COLO668 (cell line): ENCODE data around the gene PCCA.

ENCODE experiments used
- DNase-seq: peaks from one replicate; lab custom pipeline; 2025; ENCODE audit not compliant: unreplicated experiment; lab: John Stamatoyannopoulos, UW

The PCCA gene

DNA sequence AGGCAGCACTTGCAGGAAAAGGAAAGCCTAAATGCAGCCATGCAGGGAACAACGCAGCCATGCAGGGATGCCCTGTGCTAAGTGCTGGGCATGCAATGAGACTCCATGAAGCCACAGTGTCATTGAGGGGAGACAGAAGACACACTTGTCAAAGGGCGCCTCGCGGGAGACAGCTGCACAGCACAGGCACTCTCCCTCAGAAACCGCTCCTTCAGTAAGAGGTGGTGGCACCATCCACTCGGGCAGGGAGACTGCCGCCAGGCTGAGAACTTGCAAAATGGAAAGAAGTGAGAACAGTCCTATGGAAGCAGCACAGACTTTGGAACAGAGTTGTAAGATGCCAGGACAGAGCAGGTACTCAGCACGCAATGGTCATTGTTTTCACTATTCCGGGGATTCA, 448.6 kb downstream of the PCCA start:
- DNase-seq = no peak

DNA sequence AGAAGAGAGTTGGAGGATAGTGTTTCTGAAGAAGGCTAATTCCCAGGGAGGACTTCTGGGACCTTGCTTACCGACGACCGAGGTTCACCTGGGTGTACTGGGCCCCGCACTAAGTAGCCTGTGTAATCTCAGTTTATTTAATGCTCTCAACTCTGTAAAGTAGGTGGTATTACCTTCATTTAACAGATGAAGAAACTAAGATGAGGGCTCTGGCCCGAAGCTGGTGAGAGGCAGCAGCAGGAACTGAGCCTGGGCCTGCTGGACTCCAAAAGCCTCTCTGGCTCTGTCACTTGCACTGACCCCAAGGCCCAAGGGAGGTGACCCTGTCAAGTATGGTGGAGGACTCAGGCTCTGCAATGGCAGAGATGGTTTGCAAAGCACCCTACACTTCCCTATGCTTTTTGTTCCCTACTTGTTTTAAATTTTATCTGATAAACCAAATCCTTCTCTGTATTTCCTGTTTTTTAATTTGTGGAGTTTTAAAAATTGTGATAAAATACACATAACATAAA, 449.1 kb downstream of the PCCA start:
- DNase-seq = no peak

DNA sequence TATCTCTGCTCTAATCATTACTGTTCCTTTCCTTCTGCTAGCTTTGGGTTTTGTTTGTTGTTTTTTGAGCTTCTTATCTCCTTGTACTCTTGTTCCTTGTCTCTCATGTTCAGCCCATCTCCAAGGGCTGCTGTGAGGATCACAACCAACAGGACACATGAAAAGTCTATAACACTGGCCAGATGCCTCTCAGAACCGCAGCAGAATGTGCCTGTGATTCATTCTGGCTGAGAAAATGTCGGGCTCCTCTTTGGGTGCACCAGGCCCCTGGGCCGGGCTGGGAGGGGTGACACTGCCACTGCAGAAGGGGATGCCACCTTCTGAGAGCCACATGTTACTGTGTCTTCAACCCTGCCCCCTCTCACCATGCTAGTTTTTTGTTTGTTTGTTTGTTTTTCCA, 451.7 kb downstream of the PCCA start:
- DNase-seq = no peak

- no peak for DNase-seq
Observed at GRCh38 chr13:100541897-100542825, 453.3 kb downstream of the PCCA start.

DNA sequence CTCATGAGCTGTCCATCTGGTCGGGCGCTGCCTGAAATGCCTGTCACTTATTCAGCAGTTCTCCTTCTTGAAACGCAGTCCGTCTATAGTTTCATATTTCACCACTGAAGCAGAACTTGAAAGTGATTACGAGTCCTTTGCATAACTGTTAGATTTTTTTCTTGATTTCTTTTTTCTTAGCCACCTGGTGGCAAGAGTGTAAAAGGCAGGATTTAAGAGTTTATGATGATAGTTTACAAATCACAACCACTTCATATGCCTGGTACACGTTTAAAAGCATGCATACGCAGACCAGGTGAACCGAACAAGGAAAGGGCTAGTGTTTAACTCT, 453.9 kb downstream of the PCCA start:
- no peak for DNase-seq

GRCh38 chr13:100543872-100544602, 455.1 kb downstream of the PCCA start:
- no peak for DNase-seq

DNA sequence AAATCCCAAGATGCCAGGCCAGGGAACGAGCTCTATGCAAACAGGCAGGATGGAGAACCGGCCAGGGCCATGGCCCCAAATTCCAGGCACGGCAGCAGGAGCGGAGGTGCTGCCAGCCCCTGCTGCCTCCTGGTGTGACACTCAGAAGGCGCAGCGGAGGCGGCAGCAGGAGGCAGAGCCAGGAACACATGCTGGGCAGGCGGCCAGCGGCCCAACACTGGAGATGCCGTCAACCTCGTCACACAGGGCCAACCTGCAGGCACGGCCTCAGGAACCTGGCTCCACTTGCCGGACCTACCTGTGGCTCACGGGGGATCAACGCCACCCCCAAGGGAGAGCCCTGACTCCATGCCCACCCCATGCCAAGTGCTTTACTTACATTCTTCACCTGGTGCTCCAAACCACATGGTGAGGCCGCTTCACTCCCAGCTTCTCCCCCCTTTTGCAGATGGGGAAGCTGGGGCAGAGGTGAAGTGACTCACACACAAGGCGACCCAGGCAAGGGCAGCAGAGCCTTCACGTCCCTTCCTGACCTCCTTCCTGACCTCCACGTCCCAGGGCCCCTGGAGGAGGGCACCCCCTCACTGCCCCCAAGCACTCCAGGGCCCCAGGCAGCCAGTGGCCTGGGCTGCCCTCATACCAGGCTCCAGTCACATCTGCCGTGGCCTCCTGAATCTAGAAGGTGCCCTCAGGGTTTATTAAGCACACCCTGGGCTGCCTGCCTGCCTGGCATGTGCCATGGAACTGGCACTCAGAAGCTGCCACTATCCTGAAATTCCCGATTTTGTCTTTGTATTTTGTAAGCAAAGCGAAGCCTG, 456.2 kb downstream of the PCCA start:
- DNase-seq = no peak

- no peak for DNase-seq
Observed at GRCh38 chr13:100545684-100546061, 456.8 kb downstream of the PCCA start.

DNA sequence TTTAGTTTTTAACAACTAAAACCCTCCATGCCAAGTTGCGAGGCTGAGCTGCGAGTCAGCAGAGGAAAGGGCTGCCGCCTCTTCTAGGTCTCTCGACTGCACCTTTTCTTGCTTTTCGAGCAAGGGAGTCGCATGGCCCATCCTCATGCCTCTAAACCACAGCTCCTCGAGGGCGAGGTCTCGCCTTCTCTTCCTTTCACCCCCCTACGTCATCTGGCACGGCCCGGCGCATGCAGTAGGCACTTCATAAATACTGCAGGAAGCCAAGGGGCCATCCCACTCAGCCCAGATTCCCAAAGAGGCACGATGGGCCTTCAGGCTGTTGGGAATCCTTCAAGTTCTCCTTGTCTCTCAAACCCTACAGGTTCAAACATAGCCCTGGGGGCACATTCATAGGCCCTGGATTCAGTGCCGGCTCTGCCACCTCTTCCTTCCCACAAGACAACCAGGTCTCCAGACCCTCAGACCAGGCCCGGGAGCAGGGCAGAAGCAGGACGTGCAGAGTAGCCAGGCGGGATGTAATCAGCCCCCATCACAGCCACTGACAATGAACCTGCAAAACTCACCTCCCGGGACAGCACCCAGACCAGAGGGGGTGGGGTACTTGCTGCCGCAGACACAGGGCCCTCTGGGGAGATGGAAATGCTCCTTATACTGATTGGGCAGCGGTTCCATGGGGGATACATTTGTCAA, 458.0 kb downstream of the PCCA start:
- DNase-seq = no peak

GRCh38 chr13:100547791-100548201, 458.9 kb downstream of the PCCA start:
- no peak for DNase-seq

GRCh38 chr13:100549316-100549715, 460.4 kb downstream of the PCCA start:
- DNase-seq = no peak

DNA sequence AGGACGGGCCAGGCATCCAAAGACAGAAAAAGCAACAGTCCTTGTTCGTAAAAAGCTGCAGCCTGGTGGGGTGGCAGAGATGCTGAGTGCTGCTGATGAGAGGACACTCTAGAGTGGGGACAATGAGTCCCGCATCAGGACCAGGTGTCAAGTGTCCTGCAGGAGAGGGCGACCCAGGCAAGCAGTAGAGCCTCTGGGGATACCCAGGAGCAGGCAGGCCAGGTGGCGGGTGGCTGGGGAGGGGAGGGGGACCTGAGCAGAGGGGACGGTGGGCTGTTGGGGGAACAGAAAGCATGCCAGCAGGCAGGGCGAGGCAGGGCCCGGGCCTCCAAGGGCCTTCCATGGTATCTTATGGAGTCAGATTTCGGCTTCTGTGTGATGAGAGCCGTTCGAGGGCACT, 463.9 kb downstream of the PCCA start:
- DNase-seq = no peak

DNA sequence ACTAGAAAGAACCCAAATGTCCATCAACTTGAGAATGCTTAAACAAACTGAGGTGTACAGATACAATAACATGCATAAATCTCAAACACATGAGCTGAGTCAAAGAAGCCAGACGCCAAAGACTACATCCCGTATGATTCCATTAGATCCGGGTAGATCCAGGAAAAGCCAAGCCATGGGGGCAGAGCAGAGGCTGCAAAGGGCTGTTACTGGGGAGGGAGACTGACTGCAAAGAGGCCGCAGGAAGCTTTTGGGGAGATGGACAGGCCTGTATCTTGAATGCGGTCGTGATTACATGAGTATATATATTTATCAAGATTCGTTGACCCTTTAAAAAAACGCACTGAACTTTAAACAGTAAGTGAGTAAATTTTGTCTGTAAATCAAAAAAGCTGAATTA, 471.0 kb downstream of the PCCA start:
- DNase-seq = no peak

DNA sequence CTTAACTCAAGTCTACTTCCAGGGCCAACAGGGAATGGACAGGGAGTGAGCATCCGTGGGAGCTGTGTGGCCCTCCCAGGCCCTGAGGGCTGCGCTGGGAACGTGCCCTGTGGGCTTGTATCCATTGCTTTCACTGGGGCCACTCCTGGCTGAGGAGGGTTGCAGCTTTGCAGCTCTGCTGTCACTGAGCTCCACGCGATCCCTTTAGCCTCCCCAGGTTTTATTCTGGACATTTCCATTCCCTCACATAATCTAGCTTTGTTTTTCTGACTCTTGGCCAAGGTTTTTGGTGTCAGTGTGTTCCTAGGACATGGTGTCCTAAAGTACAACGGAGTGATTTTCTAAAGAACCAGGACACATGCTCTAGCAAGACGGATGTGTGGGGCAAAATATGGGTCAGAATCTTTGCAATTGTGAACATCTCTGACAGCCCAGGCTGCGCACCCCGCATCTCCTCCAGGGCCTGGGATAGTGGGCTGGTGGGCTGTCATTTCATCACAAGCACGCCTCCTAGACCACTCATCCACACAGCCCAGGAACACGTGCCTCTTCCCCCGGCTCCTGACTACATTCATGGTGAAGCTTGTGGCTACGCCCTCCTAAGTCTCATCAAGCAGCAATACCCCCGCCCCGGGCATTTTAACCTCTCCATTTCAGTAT, 471.7 kb downstream of the PCCA start:
- no peak for DNase-seq

DNA sequence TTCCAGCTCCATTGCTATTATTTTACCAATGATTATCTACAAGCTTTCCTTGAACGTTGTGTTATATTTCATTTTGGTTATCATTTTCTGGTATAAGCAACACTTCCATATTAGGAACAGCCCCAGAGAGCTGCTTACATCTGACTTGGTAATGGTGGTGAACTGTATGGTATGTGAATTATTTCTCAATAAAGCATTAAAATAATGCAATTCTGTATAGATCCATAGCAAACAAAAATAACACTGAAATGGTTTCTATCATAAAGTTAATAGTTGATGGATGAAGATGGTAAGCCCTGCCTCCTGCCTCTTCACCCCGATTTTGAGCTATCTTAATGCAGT, 472.2 kb downstream of the PCCA start:
- no peak for DNase-seq

DNA sequence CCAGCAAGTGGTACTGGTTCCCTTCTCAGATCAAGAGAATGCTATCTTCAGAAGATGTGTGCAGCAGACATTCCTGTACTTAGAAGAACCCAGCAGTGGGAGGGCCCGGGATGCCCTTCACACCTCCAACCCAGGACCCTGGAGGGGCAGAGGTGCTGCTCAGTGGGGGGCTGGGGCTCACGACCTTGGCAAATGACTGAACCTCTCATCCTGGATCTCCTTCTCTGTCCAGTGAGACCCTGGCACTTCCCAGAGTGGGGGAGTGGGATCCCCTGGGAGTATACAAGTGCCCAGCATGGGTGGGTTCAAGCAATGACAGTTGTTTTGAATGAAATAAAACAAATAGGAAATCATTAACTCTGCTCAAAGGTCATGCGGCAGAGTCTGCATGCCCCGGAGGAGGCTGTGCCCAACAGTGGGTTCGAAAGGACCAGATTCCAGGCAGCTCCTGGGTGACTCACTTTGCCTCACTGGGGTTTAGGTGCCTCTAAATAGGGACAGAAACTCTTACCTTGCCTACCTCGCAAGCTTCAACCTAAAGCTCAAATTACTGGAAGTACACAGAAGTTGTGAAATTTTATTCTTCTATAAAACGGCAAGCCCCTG, 472.8 kb downstream of the PCCA start:
- DNase-seq = no peak

DNA sequence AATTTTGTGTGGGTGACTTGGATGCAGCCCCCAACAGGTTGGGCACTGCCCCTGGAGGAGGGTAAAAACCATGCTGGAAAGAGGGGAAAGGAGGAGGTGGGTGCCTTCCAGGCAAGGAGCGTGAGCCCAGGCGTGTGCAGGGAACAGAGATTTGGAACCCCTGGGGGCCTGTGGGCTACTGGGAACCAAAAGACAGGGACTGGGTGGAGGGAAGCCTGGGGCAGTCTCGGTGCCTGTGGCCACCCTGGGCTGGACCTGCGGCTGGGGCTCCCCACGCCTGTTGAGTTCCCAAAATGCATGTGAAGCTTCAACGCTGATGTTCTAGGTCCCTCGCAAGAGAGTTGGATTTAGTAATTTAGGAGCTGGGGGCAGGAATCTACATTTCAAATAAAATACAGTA, 474.9 kb downstream of the PCCA start:
- no peak for DNase-seq

DNA sequence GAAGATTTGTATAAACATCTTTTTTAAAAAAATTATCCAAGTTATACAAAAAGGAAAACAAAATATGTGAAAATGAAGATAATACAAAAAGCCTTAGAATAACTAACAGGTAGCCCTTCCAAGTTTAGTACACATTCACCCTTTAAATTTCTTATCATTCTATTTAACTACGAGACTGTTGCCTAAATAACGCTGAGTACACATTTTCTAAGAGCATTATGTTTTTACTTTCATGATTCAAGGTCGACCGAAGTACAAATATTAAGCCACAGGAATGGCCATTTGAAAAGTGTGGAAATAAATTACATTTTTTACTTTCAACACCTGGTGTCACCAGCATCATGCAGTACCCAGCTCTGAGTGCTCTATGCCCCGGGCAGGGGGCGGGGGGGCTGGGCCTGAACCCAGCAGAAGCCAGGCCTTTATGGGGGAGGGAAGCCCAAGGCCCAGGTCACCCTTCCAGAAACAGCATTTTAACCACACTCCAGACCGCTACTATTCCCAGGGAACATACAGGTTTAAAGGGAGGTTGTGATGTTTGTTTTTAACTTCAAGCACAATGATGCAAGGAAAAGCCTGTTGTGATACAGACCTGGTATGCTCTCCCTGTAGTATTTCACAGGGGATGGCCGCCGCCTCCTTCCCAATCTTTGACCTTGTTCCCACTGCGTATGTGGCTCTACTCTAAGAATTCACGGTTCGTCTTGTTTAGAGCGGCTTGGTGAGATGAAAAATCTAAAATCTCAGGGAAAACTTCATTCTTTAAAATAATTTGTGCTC, 475.7 kb downstream of the PCCA start:
- DNase-seq = no peak

DNA sequence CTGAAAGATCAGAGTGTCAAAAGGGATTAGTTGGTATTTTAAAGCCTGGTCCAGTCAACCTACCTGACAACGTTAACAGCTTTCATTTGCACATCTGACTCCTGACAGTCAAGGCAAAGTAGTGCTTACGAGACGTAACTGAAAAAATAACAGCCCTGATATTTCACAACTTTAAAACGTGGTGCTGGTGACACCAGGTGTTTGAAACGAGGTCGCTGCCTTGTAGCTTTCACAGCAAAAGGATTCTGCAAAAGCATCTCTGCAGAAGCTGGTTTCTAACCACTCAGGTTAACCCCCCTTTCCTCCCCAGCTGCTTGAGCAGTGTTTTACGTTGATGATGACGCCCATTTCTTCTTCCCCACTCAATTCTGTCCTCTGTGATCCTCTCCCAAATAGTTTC, 476.4 kb downstream of the PCCA start:
- no peak for DNase-seq
